ENCODE data around the gene PDE4B.

GRCh38 chr1:66182026-66182425 lies 389.3 kb downstream of the PDE4B start:
- TF ChIP-seq POLR2AphosphoS5 (IDR thresholded peaks at IDR 0.05; ENCODE audit: low read depth, low read length) (no peak), POLR2A (IDR thresholded peaks at IDR 0.05; ENCODE audit: low read depth, low read length) (no peak)
